ENCODE data around the gene FAM131C. TPM values are rescaled to one million over a fixed set of nuclear protein-coding genes. Genes with fewer than 3 reads are reported as not detected.

FAM131C gene, protein sequence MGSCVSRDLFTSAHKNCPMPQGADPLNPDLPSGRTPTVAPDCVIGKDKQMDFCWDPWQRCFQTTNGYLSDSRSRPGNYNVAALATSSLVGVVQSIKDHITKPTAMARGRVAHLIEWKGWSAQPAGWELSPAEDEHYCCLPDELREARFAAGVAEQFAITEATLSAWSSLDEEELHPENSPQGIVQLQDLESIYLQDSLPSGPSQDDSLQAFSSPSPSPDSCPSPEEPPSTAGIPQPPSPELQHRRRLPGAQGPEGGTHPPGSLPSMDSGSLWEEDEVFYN
- not detected for total RNA-seq

- DNase-seq (ENCODE audit: low read depth in 2 of 3, low spot score in 2 of 3): peak in 1 of 3 donors; percentile 40
Observed at GRCh38 chr1:16073490-16074119, at the start of gene FAM131C. Gene FAM131C, minus strand, starts transcription at chr1:16073651. Its CDS starts 209 bp downstream, at chr1:16073442.

DNA sequence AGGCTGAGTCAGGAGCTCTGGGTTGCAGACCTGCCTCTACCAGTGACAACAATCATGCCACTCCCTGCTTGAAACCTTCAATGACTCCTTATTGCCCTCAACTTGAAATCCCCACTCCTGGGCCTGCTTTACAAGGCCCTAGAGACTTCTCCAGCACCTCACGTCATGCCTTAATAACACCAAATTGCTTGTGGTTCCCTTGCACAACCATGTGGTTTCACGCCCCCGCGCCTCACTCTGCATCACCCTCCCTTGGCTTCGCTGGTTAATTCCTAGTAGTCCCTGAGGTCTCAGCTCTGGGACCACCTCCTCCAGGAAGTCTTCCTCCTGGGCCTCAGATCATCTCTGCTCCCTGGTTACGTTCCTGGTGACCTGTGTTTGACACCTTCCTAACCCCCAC is 49.5 kb upstream of the FAM131C start:
- no peak for DNase-seq (ENCODE audit: low read depth in 2 of 3, low spot score in 2 of 3)

DNA sequence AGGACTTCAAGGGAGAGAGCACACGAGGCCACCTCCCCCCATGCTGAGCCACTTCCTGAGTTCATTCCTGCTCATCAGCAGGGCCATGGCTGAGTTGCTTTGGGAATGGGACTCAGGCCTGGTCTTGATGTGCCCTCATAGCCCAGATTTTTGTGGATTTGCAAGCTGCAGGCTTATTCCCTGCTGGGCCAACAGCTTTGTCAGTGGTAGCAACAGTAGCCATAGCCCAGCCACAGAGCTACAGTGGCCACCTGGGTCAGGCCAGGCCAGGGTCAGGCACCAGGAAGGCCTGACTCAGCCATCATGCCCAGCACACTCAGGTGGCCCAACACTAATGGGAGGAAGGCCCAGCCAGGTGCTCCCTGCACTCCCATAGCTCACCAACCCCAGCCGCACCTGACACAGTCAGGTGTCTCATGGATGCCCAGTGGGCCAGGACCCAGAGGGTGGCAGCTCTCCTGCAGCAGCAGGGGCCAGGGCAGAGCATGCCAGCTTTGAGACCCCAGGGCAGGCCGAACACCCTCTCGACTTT is 49.0 kb upstream of the FAM131C start:
- DNase-seq (ENCODE audit: low read depth in 2 of 3, low spot score in 2 of 3): no peak

- DNase-seq (ENCODE audit: low read depth in 2 of 3, low spot score in 2 of 3): no peak
Observed at GRCh38 chr1:16120940-16121410, 47.5 kb upstream of the FAM131C start.

DNA sequence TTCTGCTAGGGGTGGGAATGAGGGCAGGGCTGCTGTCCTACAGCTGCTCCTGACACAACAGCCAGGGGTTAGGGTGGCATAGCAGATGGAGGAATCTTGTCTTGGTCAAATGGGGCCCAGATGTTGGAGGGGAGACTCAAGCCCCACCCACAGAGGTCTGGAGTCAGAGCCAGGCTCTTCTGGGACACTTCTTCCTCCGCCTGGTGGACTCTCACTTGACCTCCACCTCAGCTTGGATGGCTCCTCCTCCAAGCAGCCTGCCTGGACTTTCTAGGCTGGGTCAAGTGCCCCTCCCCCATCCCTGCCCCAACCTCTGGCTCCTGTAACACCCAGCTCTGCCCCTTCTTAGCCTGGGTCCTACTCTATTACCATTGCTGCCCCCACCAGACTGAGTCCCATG is 47.0 kb upstream of the FAM131C start:
- no peak for DNase-seq (ENCODE audit: low read depth in 2 of 3, low spot score in 2 of 3)

DNA sequence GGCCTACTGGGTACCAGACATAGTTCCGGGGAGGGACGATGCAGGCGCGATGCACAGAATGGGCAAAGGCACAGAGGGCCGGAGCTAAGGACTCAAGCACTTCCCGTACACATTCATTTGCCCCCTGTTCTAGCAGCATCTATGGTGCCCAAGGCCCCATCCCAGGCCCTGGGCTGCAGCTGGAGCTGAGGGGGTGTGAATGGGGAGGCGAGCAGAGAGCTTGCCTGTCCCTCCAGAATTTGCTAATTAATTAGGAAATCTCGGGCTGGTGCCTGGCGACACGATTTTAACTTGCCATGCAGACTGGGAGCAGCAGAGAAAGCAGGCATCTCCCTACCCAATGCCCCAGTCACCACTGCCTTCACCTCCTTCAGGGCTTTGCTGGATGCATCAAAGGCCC is 46.5 kb upstream of the FAM131C start:
- DNase-seq (ENCODE audit: low read depth in 2 of 3, low spot score in 2 of 3): no peak

- no peak for DNase-seq (ENCODE audit: low read depth in 2 of 3, low spot score in 2 of 3)
Observed at GRCh38 chr1:16119504-16119903, 46.1 kb upstream of the FAM131C start.

GRCh38 chr1:16118706-16119105 is 45.3 kb upstream of the FAM131C start:
- DNase-seq (ENCODE audit: low read depth in 2 of 3, low spot score in 2 of 3): no peak

DNA sequence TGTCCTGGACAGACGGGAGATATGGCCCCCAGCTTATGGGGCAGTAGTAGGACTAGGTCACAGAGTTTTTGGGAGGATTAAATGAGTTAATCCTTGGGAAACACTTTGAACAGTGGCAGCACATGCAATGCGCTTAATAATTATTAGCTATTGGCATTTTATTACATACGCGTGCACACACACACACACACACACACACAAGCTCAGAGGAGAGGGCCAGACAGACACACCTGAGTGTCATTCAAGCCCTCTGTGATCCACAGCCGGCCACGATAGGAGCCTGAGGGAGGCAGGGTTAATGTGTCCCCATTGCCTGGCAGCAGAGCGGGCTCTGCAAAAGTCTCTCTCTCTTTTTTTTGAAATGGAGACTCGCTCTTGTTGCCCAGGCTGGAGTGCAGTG is 44.5 kb upstream of the FAM131C start:
- no peak for DNase-seq (ENCODE audit: low read depth in 2 of 3, low spot score in 2 of 3)

GRCh38 chr1:16117369-16117768 is 43.9 kb upstream of the FAM131C start:
- DNase-seq (ENCODE audit: low read depth in 2 of 3, low spot score in 2 of 3): no peak

- DNase-seq (ENCODE audit: low read depth in 2 of 3, low spot score in 2 of 3): no peak
Observed at GRCh38 chr1:16116625-16117024, 43.2 kb upstream of the FAM131C start.

- no peak for DNase-seq (ENCODE audit: low read depth in 2 of 3, low spot score in 2 of 3)
Observed at GRCh38 chr1:16116002-16116401, 42.6 kb upstream of the FAM131C start.

DNA sequence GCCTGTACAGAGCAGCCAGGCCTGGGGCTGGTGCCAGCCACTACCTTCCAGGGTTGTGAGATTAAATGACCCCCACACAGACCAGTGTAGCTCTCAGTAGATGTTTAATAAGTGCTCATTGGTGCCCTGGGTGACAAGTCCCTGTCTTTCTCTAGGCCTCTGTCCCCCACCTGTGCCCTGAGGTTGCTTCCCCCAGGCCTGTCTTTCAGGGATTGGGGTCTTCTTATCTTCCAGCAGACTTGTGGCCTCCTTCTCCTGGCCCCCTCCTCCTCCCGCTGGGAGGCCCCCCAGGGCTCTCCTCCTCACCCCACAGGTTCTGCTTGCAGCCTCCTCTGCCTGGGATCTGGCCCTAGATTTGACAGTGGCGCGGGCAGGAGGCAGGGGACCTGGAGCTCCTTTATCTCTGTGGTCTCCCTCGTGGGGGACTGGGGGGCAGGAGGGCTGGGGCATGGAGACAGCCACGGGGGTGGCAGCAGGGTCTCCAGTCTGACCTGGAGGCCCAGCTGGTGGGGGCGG is 42.1 kb upstream of the FAM131C start:
- no peak for DNase-seq (ENCODE audit: low read depth in 2 of 3, low spot score in 2 of 3)

- DNase-seq (ENCODE audit: low read depth in 2 of 3, low spot score in 2 of 3): no peak
Observed at GRCh38 chr1:16114527-16115467, 41.3 kb upstream of the FAM131C start.

- DNase-seq (ENCODE audit: low read depth in 2 of 3, low spot score in 2 of 3): no peak
Observed at GRCh38 chr1:16112596-16113555, 39.4 kb upstream of the FAM131C start.

DNA sequence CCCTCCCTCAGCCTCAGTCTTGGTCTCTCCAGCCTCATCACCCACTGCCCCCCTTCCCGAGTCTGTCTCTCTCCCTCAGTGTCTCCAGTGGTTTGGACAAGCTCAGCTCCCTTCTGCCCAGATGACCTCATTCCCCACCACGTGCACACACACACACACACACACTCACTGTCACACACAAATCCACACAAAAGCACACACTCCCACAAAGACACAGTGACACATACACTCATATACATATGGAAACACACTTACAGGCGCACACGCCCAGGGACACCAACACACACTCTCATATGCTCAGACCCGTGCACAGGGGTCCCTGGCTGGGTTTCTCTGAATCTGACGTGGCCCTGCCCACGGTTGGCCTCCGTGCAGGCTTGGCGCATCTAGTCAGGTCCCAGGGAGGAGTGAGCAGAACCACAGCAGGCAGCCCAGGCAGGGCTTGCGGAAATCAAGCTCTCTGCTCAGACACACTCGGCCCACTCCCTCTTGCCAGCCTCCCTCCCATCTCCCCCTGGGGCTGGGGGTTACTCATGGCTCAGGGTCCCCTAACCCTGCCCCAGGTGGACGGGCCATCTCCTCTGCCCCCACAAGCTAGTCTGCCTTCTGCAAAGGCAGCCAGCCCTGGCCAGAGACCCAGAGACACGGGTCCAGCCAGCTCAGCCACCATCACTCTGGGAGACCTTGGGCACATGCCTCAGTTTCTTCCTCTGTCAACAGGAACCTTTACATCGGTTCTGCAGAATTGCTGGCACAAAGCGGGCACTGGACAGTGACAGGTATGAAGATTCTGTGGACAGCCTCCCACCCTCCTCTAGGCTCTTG is 38.5 kb upstream of the FAM131C start:
- no peak for DNase-seq (ENCODE audit: low read depth in 2 of 3, low spot score in 2 of 3)

DNA sequence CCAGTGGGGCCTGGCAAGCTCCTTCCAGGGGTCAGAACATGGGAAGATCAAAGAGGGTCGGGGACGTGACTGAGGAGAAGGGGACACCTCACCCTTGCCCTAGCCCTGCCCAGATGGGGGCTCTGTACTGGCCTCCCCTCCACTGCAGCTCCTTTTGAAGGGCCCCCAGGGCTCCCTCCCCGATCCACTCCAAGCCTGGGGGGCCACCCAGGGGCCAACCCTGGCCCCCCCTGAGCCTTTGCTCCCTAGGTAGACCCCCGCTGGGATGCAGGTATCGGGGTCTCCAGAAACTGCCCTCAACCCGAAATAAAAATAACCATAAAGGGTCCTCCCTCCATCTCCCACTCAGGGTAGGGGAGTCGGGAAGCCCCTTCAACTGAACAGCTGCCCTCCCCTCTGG is 37.4 kb upstream of the FAM131C start:
- no peak for DNase-seq (ENCODE audit: low read depth in 2 of 3, low spot score in 2 of 3)

DNA sequence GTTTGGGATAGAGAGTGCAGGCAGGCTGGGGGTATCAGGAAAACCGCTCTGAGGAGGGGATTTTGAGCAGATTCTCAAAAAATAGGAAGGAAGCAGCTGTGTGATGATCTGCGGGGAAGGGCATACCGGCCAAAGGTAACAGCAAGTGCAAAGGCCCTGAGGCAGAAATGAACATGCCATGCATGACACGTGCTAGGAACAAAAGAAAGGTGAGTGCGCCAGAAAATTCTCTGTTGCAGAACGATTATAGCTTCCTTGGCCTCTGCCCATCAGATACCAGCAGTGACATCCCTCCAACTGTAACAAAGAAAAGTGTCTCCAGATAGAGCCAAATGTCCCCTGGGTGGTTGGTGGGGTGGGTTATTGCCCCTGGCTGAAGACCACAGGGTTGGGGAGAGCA is 37.0 kb upstream of the FAM131C start:
- no peak for DNase-seq (ENCODE audit: low read depth in 2 of 3, low spot score in 2 of 3)

DNA sequence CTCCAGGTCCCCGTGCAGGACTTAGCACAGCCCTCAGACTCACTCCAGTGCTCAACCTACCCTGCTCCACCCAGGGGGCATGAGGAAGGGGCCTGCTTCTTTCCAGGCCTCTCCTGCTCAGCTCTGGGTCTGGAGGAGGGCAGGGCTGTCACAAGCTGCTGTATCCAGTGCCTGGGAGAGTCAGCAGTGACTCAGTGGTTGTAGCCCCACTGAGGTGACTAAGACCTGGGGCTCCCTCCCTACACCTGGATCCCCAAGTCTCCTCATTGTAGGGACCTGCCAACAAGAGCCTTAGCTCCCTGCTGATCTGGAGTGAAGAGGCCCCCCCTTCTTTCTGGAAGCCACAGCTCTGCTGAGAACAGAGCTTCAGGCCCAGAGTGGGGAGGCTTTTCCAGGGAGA is 36.1 kb upstream of the FAM131C start:
- DNase-seq (ENCODE audit: low read depth in 2 of 3, low spot score in 2 of 3): no peak

Data from hematopoietic multipotent progenitor cell (in vitro differentiated cells).